ENCODE measurements around the gene NUS1. TPM values are rescaled to one million over a fixed set of nuclear protein-coding genes. Genes with fewer than 3 reads are reported as not detected.
A peak's percentile ranks its signal among the peaks of the same experiment; 100 is the strongest.
"Not testable (repeated sequence)": the region's sequence is repeated elsewhere in the genome, so short reads cannot be mapped to it uniquely, and the experiment has no call there.

NUS1 gene
- total RNA-seq, 1 donor from 2014 or later: 36.5 TPM

GRCh38 chr6:117687021-117687648 is 11.9 kb downstream of the NUS1 start:
- H3K36me3 Mint-ChIP-seq: peaks cover 17% of the 10 kb centered on the region
- H3K4me1 Mint-ChIP-seq (ENCODE audit: unreplicated experiment): peaks cover 6% of the 10 kb centered on the region
- TF ChIP-seq CTCF (conservative IDR thresholded peaks at IDR 0.05): no peak
- H3K27me3 Mint-ChIP-seq: no peaks in the 10 kb centered on the region
- H3K4me3 Mint-ChIP-seq: no peak overlapping the region
- no peak overlapping the region for H3K27ac Mint-ChIP-seq
- H3K9me3 Mint-ChIP-seq: no peaks in the 10 kb centered on the region
- DNase-seq (ENCODE audit: extremely low spot score, unreplicated experiment): no peak

- not testable (repeated sequence) for DNase-seq (ENCODE audit: extremely low spot score, unreplicated experiment); H3K4me3 Mint-ChIP-seq; H3K4me1 Mint-ChIP-seq (ENCODE audit: unreplicated experiment); H3K27me3 Mint-ChIP-seq; H3K27ac Mint-ChIP-seq; H3K9me3 Mint-ChIP-seq
- peaks cover 25% of the 10 kb centered on the region for H3K36me3 Mint-ChIP-seq
Observed at GRCh38 chr6:117689584-117689983, 14.3 kb downstream of the NUS1 start.

- no peaks in the 10 kb centered on the region for H3K9me3 Mint-ChIP-seq
- peaks cover 15% of the 10 kb centered on the region for H3K36me3 Mint-ChIP-seq
- no peak for TF ChIP-seq CTCF (conservative IDR thresholded peaks at IDR 0.05)
- no peak for DNase-seq (ENCODE audit: extremely low spot score, unreplicated experiment)
- no peak overlapping the region for H3K4me3 Mint-ChIP-seq
- no peaks in the 10 kb centered on the region for H3K4me1 Mint-ChIP-seq (ENCODE audit: unreplicated experiment)
- H3K27me3 Mint-ChIP-seq: no peaks in the 10 kb centered on the region
- no peak overlapping the region for H3K27ac Mint-ChIP-seq
Observed at GRCh38 chr6:117706504-117706903, 31.2 kb downstream of the NUS1 start.

- H3K27ac Mint-ChIP-seq; H3K4me1 Mint-ChIP-seq (ENCODE audit: unreplicated experiment); H3K4me3 Mint-ChIP-seq; H3K27me3 Mint-ChIP-seq; H3K9me3 Mint-ChIP-seq; DNase-seq (ENCODE audit: extremely low spot score, unreplicated experiment): not testable (repeated sequence)
- H3K36me3 Mint-ChIP-seq: peaks cover 14% of the 10 kb centered on the region
Observed at GRCh38 chr6:117706936-117707509, 31.8 kb downstream of the NUS1 start.

- no peak overlapping the region for H3K27ac Mint-ChIP-seq
- TF ChIP-seq CTCF (conservative IDR thresholded peaks at IDR 0.05): peak; percentile 16
- H3K4me3 Mint-ChIP-seq: no peak overlapping the region
- no peak for DNase-seq (ENCODE audit: extremely low spot score, unreplicated experiment)
- H3K4me1 Mint-ChIP-seq (ENCODE audit: unreplicated experiment): no peaks in the 10 kb centered on the region
- no peaks in the 10 kb centered on the region for H3K27me3 Mint-ChIP-seq
- H3K36me3 Mint-ChIP-seq: peaks cover 12% of the 10 kb centered on the region
- no peaks in the 10 kb centered on the region for H3K9me3 Mint-ChIP-seq
Observed at GRCh38 chr6:117711369-117711768, 36.1 kb downstream of the NUS1 start.

GRCh38 chr6:117718895-117719294 is 43.6 kb downstream of the NUS1 start:
- Mint-ChIP-seq H3K4me3 (no peak overlapping the region), H3K27me3 (no peaks in the 10 kb centered on the region), H3K27ac (no peak overlapping the region), H3K36me3 (peaks cover 11% of the 10 kb centered on the region), H3K9me3 (peaks cover 10% of the 10 kb centered on the region), H3K4me1 (ENCODE audit: unreplicated experiment) (no peaks in the 10 kb centered on the region)
- DNase-seq (ENCODE audit: extremely low spot score, unreplicated experiment): no peak
- TF ChIP-seq CTCF (conservative IDR thresholded peaks at IDR 0.05): no peak

- H3K27me3 Mint-ChIP-seq; H3K36me3 Mint-ChIP-seq; H3K4me3 Mint-ChIP-seq; H3K4me1 Mint-ChIP-seq (ENCODE audit: unreplicated experiment); H3K27ac Mint-ChIP-seq; DNase-seq (ENCODE audit: extremely low spot score, unreplicated experiment): not testable (repeated sequence)
- peaks cover 10% of the 10 kb centered on the region for H3K9me3 Mint-ChIP-seq
Observed at GRCh38 chr6:117721520-117721919, 46.3 kb downstream of the NUS1 start.

All from type B pancreatic cell (in vitro differentiated cells).